HepG2 (cell line): ENCODE results near the gene SULT2B1.

Source experiments
- CBX5 ChIP-seq: sonication (generic); formaldehyde crosslinking; IDR thresholded peaks from 2 replicates; pipeline ENCODE4 v1.4.0; 2020; ENCODE audit warnings: missing genetic modification reagents, borderline replicate concordance
- CHD2 ChIP-seq: IDR thresholded peaks from 2 replicates; pipeline ENCODE4 v1.6.1; 2011; ENCODE audit warnings: low read depth, low read length, improper control_type of control experiment
- EZH2 ChIP-seq: conservative IDR thresholded peaks from 2 replicates; pipeline ENCODE4 v1.6.1; 2012; ENCODE audit warnings: mild to moderate bottlenecking, low read depth, low read length, moderate library complexity
- PHF8 ChIP-seq: sonication (generic); formaldehyde crosslinking; IDR thresholded peaks from 2 replicates; pipeline ENCODE4 v1.5.0; 2020; ENCODE audit warnings: missing genetic modification reagents
- POLR2A ChIP-seq, 2 experiments: IDR thresholded peaks; 2 replicates each; pipeline ENCODE4 v1.6.1; 2011; ENCODE audit warnings: low read depth in 2 of 2, low read length in 2 of 2, mild to moderate bottlenecking in 1 of 2, moderate library complexity in 1 of 2; ENCODE audit not compliant: insufficient read depth in 1 of 2
- POLR2AphosphoS2 ChIP-seq: IDR thresholded peaks from 2 replicates; pipeline ENCODE4 v1.6.1; 2011; ENCODE audit warnings: low read depth, low read length, improper control_type of control experiment
- ZBTB10 ChIP-seq: sonication (generic); formaldehyde crosslinking; IDR thresholded peaks from 2 replicates; pipeline ENCODE4 v1.4.0; 2020; ENCODE audit warnings: missing genetic modification reagents, borderline replicate concordance
- ZBTB7A ChIP-seq: sonication (generic); formaldehyde crosslinking; IDR thresholded peaks from 2 replicates; pipeline ENCODE4 v1.8.0; 2022; ENCODE audit warnings: mild to moderate bottlenecking, missing genetic modification reagents
- TF ChIP-seq, protein P1 (sequence below): sonication (generic); formaldehyde crosslinking; IDR thresholded peaks from 2 replicates; pipeline ENCODE4 v1.4.0; 2020; ENCODE audit warnings: missing genetic modification reagents
- TF ChIP-seq, protein P2 (sequence below): sonication (generic); formaldehyde crosslinking; IDR thresholded peaks from 2 replicates; pipeline ENCODE4 v1.5.0; 2020; ENCODE audit warnings: mild to moderate bottlenecking, missing genetic modification reagents, moderate library complexity
- TF ChIP-seq, protein P3 (sequence below): sonication (generic); formaldehyde crosslinking; IDR thresholded peaks from 2 replicates; pipeline ENCODE4 v1.4.0; 2020; ENCODE audit warnings: missing genetic modification reagents, borderline replicate concordance

GRCh38 chr19:48551437-48552302, at the start of gene SULT2B1:
- TF ChIP-seq PHF8 (CRISPR knock-in tag) (no peak), CBX5 (CRISPR knock-in tag) (no peak), POLR2A (IDR thresholded peaks at IDR 0.05; ENCODE audit: insufficient read depth in 1 of 2, low read depth in 2 of 2, low read length in 2 of 2) (no peak), ZBTB10 (CRISPR knock-in tag) (no peak), POLR2AphosphoS2 (no peak), ZBTB7A (CRISPR knock-in tag) (no peak), CHD2 (no peak), EZH2 (no peak)
- TF ChIP-seq, protein P1, sequence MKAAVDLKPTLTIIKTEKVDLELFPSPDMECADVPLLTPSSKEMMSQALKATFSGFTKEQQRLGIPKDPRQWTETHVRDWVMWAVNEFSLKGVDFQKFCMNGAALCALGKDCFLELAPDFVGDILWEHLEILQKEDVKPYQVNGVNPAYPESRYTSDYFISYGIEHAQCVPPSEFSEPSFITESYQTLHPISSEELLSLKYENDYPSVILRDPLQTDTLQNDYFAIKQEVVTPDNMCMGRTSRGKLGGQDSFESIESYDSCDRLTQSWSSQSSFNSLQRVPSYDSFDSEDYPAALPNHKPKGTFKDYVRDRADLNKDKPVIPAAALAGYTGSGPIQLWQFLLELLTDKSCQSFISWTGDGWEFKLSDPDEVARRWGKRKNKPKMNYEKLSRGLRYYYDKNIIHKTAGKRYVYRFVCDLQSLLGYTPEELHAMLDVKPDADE (CRISPR knock-in tag), result no peak
- TF ChIP-seq, protein P2, sequence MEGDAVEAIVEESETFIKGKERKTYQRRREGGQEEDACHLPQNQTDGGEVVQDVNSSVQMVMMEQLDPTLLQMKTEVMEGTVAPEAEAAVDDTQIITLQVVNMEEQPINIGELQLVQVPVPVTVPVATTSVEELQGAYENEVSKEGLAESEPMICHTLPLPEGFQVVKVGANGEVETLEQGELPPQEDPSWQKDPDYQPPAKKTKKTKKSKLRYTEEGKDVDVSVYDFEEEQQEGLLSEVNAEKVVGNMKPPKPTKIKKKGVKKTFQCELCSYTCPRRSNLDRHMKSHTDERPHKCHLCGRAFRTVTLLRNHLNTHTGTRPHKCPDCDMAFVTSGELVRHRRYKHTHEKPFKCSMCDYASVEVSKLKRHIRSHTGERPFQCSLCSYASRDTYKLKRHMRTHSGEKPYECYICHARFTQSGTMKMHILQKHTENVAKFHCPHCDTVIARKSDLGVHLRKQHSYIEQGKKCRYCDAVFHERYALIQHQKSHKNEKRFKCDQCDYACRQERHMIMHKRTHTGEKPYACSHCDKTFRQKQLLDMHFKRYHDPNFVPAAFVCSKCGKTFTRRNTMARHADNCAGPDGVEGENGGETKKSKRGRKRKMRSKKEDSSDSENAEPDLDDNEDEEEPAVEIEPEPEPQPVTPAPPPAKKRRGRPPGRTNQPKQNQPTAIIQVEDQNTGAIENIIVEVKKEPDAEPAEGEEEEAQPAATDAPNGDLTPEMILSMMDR, result no peak
- TF ChIP-seq, protein P3, sequence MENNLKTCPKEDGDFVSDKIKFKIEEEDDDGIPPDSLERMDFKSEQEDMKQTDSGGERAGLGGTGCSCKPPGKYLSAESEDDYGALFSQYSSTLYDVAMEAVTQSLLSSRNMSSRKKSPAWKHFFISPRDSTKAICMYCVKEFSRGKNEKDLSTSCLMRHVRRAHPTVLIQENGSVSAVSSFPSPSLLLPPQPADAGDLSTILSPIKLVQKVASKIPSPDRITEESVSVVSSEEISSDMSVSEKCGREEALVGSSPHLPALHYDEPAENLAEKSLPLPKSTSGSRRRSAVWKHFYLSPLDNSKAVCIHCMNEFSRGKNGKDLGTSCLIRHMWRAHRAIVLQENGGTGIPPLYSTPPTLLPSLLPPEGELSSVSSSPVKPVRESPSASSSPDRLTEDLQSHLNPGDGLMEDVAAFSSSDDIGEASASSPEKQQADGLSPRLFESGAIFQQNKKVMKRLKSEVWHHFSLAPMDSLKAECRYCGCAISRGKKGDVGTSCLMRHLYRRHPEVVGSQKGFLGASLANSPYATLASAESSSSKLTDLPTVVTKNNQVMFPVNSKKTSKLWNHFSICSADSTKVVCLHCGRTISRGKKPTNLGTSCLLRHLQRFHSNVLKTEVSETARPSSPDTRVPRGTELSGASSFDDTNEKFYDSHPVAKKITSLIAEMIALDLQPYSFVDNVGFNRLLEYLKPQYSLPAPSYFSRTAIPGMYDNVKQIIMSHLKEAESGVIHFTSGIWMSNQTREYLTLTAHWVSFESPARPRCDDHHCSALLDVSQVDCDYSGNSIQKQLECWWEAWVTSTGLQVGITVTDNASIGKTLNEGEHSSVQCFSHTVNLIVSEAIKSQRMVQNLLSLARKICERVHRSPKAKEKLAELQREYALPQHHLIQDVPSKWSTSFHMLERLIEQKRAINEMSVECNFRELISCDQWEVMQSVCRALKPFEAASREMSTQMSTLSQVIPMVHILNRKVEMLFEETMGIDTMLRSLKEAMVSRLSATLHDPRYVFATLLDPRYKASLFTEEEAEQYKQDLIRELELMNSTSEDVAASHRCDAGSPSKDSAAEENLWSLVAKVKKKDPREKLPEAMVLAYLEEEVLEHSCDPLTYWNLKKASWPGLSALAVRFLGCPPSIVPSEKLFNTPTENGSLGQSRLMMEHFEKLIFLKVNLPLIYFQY (CRISPR knock-in tag), result no peak
